Colon (tissue), 2 donors: Measurements from ENCODE around the gene MXD3.
"Not testable (repeated sequence)": the region's sequence is repeated elsewhere in the genome, so short reads cannot be mapped to it uniquely, and the experiment has no call there.

ENCODE experiments used
- FAIRE-seq: peaks from 2 replicates; lab custom pipeline; 2012; peaks lifted over from hg19 to GRCh38; lab: Jason Lieb, UNC
- donor health status: control.
- donor health status: control.

Gene MXD3

DNA sequence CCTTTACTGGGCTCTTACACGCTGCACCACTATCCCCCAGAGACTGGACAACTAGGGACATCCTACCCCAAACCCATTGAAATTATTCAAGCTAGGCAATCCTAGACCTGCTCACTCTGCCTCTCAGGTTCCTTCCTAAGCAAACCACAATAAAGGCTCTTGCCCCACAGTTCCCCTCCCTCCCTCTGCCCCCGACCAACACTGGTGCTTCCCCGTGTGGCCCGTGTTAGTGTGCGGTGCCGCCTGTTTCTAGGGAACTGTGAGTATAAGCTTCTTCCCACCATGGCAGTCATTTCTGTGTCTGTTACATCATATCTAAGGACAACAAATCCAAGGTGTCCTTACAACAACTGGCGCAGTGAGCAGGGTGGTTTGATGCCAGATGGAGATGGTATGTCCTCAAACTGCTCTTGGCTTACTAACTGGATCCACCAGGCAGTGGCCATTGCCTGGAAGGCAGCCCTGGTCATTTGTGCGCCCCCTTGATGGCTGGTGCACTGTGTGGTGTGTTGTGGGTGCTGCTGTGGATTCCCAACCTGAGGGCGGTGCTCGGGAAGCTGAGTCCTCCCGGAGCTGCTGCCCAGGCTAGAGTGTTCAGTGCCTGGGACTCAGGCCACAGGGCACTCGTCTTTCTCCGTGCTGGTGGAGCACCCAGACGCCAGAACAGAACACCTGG, 8.4 kb upstream of the MXD3 start:
- FAIRE-seq: no peak

DNA sequence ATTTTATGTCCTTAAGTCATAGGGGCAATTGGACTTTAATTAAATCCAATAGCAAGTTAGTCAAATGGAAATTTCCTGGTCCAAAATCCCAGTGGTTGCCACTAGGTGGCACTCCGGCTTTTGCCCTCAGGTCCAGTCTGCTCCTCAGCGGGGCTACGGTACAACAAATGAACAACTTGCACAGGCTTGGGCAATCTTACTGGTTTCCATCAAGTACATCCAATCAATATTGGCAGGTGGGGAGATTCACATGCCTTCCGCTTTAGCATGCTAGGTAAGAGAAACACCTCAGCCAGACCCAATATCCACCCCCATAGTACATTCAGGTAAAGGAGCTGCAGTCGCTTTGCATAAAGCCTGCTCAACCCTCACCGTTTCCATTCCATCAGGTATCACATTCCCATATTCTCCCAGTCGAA, 6.3 kb upstream of the MXD3 start:
- no peak for FAIRE-seq

DNA sequence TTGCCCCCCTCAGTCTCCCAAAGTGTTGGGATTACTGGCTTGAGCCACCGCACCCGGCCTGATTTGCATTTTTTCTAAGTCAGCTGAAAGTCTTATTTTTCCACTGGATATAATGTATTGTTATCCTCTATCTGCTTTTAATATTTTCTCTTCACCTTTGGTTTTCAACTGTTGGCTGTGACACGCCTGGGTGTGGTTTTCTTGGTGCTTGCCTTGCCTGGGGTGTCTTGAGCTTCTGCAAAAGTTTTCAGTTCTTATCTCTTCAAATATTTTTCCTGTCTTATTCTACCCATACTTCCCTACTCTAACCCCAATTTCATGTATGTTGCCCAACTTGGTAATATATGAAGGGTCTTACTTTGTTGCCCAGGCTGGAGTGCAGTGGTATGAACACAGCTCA, 4.3 kb upstream of the MXD3 start:
- no peak for FAIRE-seq

DNA sequence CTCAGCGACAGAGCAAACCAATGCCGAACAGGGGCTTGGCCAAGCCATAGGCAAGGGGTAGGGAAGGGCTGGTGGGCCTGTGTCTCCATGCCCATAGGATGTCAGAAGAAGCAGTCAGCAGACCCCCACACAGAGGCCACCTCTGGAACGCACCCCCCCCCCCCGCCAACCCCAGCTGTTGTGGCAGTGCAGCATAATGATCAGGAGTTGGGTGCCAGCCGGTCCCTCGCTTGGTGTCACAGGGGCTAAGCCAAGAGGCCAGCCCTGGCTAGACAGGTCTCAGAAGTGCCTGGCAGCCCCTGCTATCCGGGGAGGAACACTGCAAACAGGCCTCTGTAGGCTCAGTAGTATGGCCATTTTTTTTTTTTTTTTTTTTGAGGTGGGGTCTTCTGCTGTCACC, 3.7 kb upstream of the MXD3 start:
- no peak for FAIRE-seq

DNA sequence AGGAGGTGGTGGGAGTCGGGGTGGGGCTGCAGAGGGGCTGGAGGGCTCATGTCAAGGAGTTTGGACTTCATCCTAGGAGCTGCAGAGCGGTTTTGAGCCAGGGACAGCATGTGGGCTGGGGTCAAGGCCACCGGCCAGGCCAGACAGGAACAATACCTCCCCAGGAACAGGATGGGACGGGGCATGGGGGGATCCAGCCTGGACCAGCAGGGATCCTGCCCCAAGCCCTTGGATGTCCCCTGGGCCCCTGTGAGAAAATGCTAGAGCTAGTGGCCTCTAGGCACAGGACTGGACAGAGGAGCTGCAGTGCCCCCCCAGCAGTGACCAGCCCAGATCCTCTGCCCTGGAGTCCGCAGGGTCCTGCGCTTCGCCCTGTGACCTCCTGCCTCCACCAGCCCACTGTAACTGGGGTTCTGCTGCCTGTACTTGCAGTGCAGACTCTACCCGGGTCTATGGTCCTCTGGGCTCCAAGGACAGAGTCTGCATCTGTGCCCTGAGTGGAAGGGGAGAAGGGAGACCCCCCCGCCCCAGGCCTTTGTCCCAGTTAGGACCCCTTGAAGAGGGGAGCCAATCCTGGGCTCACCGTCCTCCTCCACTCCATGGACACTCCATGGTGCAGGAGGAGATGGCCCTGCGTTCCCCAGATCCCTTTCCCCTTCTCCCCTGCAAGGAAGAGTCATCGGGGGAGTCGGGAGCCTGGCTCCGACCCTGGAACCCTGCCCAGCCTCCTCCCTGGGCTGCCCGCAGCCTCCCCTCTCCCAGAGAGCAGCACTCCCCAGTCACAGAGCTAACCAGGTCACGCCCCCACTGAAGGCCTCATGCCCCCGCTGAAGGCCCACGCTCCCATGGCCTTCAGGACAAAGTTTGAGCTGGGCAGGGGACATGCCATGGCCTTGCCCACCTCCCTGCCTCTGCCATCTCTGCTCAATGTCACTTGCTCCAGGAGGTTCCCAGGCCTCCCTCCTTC, 3.0 kb upstream of the MXD3 start:
- FAIRE-seq: no peak

DNA sequence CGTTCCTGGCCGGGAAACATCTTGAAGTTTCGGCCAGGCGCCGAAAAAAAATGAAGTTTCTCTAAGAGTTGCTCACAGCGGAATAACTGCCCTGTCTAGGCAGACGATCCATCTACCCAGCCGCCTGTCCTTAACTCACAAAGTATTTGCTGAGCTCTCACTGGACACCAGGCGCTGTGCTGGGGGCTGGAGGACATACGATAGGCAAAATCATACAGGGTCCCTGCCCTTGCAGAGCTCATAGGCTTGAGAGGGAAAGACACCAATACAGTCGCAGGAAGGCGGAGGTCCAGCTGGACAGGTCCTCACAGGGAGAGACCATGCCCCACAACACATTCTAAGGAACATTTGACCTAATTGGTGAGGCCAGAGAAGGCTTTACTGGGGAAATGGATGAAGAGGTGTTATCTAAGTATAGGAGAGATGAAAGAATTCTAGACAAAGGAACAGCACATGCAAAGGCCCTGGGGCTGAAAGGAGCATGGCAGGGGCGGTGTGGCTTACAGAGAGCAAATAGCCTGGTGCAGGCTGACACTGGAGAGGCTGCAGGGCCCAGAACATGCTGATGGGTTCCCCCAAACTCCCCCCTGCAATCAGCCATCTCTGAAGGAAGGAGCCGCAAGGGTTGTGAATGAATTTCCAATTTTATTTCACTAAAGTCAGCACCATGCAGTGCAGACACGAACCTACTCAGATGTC, 2.0 kb upstream of the MXD3 start:
- no peak for FAIRE-seq

DNA sequence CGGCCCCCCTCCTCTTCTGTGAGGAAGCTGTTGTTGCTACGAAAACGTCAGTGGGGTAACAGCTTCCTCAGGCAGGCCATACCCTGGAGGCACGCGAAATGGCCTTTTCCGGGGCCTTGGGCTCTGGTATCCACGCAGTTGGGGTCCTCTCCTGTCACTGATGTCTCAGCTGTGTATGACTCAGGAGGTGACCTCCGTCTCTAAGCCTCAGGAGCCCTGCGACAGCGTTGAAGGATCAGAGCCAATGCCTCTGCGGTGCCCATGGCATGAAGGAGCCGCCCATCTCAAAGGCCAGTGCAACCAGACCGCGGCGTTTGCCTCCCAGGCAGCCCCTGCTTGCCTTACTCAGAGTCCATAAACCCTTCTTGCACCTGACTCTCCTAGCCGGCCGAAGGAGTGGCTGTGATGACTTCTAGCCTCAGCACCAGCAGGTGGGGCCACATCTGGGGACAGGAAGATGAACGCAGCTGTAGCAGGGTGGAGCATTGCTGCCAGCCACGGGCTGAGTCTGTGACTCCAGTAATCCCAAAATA, 1.0 kb upstream of the MXD3 start:
- no peak for FAIRE-seq

DNA sequence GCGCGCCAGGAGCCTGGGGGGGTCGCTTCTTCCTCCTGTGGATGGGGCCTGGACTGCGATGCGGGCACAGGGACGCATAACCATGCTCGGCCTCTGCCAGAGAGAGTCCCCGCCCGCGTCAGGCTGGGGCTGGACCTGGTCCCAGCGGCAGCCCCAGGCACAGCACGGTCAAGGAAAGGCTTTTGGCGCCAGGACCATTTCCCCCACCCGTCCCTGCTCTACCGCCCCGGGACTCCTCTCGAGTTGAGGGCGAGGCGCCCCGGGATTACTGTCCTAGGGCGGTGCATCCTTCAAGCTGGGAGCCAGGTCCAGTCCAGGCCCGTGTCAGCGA, 341 bp downstream of the MXD3 start:
- no peak for FAIRE-seq

DNA sequence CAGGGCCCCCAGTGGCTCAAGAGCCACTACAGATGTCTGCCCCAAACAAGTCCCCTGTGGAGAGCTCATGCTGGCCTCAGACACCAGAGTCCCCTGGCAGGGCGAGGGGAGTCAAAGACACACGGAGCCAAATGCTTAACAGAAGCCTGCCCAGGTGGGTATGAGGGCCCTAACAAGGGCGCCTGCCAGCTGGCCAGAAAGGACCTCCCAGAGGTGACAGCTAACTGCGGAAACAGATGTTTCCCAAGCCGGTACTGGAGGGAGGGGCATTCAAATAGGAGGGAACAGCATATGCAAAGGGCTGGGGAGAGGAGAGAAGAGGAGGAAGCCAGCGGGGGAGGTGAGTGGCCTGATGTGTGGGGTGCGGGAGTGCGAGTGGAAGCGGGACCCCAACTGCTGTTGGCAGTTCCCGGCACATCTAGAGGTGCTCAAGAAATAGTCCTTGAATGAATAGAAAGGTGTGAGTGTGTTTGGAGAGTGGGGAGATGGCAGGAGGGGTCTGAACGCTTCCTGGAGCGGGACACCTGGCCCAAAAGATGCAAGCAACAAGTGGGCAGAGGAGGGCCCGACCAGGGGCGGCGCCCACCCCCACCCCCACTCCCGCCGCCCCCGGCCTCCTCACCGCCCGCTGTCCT, 824 bp downstream of the MXD3 start:
- no peak for FAIRE-seq

DNA sequence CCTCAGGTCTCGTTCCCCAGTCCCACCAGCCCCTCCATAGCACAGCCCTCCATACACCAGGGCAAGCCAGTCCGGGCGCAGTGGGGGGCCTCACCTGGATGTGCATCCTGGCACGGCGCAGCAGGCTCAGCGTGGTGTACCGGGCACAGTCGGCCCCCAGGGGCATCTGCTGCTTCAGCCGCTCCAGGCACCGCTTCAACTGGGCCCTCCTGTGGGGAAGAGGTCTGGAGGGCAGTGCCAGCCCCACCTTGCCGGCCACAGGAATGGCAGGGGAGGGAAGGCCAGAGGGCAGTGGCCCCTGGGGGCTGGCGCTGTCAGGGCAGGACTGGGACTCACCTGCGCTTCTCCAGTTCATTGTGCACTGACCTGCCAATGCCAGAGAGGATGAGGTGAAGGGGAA, 1.4 kb downstream of the MXD3 start:
- FAIRE-seq: no peak

DNA sequence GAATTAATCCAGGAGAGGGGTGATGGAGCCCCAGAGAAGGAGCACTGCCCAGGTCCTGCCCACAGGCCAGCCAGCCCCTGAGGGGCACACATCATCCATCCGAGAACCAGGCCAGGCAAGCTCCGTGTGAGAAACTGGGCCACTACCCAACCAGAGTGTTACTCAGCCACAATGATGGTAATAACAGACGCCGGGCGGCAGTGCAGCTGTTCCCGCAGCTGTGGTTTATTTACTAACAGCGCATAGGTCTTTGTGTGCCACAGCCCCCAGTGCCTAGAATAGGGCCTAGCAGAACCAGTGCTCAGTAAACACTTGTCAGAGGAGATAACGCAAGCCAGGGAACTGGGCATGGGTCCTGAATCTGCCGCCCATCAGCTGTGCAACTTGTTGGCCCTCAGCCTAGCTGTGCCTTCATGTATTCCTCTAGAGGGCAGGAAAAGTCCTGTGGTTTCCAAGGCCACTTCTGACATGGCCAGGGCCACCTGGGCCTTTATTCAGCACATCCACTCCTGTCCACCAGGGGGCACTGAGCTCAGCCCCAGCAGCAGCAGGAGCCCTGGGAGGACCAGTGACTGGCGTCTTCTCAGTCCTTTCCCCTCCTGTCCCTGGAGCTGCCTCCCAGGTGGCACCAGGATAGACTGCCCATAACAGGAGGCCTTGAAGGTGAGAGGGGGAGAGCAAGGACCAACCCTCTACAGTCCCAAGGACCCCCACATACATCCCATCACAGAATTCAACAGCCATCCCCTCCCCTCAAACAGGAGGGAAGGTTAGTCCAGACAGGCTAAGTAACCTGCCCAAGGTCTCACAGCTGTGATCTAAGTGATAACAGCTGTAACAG, 2.1 kb downstream of the MXD3 start:
- FAIRE-seq: no peak

DNA sequence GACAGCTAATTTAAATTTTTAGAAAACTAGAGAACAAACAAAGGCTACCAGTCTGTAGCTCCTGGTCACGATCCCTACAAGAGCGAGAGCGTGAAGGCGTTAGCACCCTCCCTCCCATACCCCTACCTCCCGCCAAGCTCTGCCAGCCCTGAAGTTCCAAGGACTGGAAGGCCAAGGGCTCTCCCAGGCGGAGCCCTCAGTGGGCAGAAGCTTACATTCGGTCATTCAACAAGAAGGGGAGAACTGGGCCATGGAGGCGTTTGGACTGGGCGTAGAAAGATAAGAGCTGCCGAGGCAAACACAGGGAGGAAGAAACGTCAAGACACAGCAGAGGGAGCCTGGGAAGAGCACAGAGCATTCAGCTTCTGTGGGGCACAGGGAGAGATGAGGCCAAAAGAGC, 3.0 kb downstream of the MXD3 start:
- no peak for FAIRE-seq

DNA sequence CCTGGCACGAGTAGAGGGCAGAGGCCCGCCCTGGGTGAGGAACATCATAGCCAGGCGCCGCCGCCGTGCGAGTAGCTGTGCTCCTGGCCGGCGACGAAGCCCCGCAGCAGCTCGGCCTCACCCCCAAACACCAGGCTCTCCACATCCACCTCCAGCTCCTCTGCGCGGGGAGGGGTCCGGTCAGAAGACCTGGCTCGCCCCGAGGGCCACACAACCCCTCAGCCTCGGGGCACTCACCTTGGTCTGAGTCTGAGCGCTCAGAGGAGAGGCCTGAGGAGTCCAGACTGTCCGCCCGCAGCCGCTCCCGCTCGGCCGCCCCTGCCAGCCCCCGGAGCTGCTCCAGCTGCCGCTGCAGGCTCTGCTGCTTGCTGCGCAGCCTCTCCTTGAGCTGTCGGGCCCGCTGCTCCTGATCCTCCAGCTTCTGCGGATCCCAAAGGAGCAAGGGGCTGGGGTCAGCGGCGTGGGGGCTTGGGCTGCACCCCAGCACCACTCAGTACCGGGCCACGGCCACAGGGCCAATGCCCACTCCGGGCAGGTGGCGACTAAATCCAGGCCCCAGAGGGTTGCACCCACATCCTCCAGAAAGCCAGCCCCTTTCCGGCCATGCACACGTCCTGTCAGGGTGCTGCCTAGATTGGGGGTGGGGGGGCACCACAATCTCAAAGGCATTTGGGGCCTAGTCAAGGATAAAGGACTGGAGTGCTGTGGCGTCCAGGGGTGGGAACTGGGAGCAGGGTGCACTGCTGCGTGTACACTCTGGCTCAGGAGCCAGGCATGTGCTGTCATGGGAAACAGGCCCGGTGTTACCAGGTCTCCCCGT, 3.9 kb downstream of the MXD3 start:
- FAIRE-seq: no peak

DNA sequence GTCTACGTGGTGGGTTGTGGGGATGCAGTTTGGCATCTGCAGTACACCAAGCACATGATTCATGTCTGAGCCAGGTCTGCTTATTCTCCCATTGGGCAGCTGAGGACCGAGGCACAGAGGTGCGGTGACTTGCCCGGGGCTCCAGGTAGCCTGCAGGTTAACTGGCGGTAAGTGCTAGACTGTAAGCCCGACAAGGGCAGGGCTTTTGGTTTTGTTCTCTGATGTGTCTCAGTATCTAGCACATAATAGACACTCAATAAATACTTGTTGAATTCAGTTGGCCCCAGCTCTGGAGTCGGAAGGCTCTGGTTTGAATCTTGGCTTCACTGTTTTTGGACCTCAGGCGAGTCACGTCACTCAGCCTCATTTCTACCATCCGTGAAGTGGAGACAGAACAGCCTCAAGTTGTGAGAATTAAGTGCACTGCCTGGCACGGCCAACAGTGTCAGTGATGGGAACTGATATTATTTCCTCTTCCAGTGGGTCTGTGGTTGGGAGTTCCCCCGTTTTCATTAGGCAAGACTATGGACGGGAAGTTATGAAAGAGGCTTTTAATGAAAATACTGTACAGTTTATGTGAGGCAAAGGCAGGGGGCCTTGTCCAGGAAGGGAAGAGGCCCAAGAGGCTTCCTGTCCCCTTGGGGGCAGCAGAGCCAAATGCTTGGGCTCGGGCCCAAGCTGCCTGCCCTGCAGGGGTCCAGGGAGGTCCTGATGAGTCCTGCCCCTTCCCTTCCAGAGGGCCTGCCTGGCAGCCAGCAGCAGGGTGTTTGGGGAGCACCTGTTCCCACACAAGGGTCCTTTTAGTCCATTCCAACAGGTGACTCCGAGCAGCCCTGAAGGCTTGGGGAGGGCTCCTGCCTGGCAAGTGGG, 4.8 kb downstream of the MXD3 start:
- FAIRE-seq: no peak

DNA sequence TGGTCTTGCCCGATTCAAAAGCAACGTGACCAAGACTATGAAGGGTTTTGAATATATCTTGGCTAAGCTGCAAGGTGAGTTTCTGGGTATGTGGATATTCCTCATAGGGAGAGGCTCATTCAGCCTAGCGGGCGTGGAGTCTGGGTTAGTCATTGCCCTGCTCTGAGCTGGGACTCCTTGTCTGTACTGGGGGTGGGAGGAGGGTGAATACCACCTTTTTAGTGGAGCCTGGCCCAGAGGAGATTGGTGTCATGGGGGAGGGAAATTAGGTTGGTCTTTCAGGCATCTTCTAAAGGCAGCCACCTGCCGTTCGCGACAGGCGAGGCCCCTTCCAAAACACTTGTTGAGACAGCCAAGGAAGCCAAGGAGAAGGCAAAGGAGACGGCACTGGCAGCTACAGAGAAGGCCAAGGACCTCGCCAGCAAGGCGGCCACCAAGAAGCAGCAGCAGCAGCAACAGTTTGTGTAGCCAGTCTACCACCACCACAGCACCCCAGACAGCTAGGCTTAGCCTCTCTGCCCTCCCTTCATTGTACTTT, 5.5 kb downstream of the MXD3 start:
- FAIRE-seq: not testable (repeated sequence)

DNA sequence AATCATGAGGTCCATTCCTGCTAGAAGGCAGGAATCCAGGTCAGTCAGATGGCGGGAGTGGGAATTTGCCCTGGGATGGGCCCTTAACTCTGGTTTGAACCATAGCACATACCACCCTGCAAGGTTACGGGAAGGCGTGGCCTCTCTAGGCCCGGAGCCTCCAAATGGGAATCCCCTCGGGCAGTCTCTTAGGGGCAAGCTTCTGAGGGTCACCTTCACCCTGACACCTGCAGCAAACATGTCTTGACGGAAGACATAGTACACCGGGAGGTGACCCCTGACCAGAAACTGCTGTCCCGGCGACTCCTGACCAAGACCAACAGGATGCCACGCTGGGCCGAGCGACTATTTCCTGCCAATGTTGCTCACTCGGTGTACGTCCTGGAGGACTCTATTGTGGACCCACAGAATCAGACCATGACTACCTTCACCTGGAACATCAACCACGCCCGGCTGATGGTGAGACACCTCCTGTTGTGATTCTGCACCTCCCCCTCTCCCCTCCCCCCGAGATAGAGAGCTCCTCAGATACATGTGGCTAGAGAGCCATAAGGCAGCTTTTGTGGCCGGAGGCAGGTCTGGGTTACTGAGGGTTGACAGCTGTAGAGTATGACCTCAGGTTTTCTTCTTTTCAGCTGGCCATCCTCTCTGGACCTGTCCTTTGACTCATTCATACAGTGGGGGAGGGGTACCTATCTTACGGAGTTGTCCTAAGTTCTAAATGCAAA, 7.1 kb downstream of the MXD3 start:
- FAIRE-seq: no peak

DNA sequence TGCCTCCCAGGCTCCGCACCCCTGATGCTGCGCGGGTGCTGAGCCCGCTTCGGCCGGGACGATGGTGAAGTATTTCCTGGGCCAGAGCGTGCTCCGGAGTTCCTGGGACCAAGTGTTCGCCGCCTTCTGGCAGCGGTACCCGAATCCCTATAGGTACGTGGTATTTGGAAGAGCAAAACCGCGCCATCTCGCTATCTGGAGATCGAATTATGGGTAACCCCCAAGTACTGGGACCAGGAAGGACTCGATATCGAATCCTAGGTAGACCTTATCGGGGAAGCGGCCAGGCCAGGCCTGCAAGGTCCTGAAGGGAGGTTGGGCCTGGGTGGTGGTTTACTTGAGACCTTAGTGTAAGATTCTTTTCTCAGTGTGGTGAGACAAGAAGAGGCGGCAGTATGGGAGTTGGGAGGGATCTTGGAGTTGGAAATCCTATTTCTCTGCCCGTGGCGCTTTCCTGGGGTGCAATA, 7.7 kb downstream of the MXD3 start:
- no peak for FAIRE-seq
